ENCODE results near the gene TMEM221.
A peak's percentile ranks its signal among the peaks of the same experiment; 100 is the strongest.

The TMEM221 gene

GRCh38 chr19:17436094-17436873 lies 12.2 kb downstream of the TMEM221 start:
- H3K4me3 ChIP-seq (ENCODE audit: low read depth, low read length): no peak overlapping the region
- TF ChIP-seq CTCF (IDR thresholded peaks at IDR 0.05; ENCODE audit: low read depth, low read length): no peak

GRCh38 chr19:17435218-17435617 lies 13.2 kb downstream of the TMEM221 start:
- no peak overlapping the region for H3K4me3 ChIP-seq (ENCODE audit: low read depth, low read length)
- TF ChIP-seq CTCF (IDR thresholded peaks at IDR 0.05; ENCODE audit: low read depth, low read length): no peak

- TF ChIP-seq CTCF (IDR thresholded peaks at IDR 0.05; ENCODE audit: low read depth, low read length): no peak
- H3K4me3 ChIP-seq (ENCODE audit: low read depth, low read length): no peak overlapping the region
Observed at GRCh38 chr19:17431417-17431816, 17.1 kb downstream of the TMEM221 start.

- TF ChIP-seq CTCF (IDR thresholded peaks at IDR 0.05; ENCODE audit: low read depth, low read length): no peak
Observed at GRCh38 chr19:17429641-17430113, 18.8 kb downstream of the TMEM221 start.

GRCh38 chr19:17424743-17425365 lies 23.6 kb downstream of the TMEM221 start:
- H3K4me3 ChIP-seq (ENCODE audit: low read depth, low read length): no peak overlapping the region

More at GRCh38 chr19:17429641-17430113, 18.8 kb downstream of the TMEM221 start:
- H3K4me3 ChIP-seq (ENCODE audit: low read depth, low read length): no peak overlapping the region

GRCh38 chr19:17423429-17424208 lies 24.8 kb downstream of the TMEM221 start:
- H3K4me3 ChIP-seq (ENCODE audit: low read depth, low read length): no peak overlapping the region
- no peak for TF ChIP-seq CTCF (IDR thresholded peaks at IDR 0.05; ENCODE audit: low read depth, low read length)

More at GRCh38 chr19:17424743-17425365, 23.6 kb downstream of the TMEM221 start:
- peak; percentile 33 for TF ChIP-seq CTCF (IDR thresholded peaks at IDR 0.05; ENCODE audit: low read depth, low read length)

Measured in WI38 (cell line).